Measurements from ENCODE around the gene KRT85. TPM values are rescaled to one million over a fixed set of nuclear protein-coding genes. Genes with fewer than 3 reads are reported as not detected.

KRT85 gene
- total RNA-seq, 1 donor from 2014 or later: not detected

DNA sequence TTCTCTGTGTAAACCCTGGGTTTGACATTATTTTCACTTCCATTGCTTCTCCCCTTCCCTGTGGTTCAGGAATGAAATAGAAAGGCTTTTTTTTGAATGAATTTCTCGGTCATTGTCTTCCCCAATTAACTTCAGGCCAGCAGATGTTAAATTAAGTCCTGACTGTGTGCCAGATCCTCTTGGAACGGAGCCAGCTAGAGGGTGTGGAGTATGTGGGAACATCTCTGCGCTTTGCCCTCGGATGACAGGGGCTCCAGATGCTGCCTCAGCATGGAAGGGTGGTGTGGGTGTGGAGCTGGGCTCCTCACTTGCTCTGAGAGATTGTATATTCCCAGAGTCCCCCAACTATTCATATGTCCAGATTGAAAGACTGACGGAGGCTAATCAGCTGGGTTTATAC, 13.1 kb downstream of the KRT85 start:
- no peak overlapping the region for H3K4me3 ChIP-seq
- H2AFZ ChIP-seq (replicated peaks): no peak overlapping the region
- H3K79me2 ChIP-seq (ENCODE audit: low read depth): no peaks in the 10 kb centered on the region
- H3K36me3 ChIP-seq: no peaks in the 10 kb centered on the region
- H3K27ac ChIP-seq: no peak overlapping the region
- Mint-ChIP-seq H3K27me3 (ENCODE audit: insufficient read depth, low read depth) (peaks cover 4% of the 10 kb centered on the region), H3K4me1 (peaks cover 16% of the 10 kb centered on the region), H3K9me3 (no peaks in the 10 kb centered on the region), H3K36me3 (no peaks in the 10 kb centered on the region), H3K27ac (no peak overlapping the region), H3K4me3 (no peak overlapping the region)
- TF ChIP-seq EZH2phosphoT487 (IDR thresholded peaks at IDR 0.05): no peak
- no peak for TF ChIP-seq EZH2 (IDR thresholded peaks at IDR 0.05)
- TF ChIP-seq, protein P1, sequence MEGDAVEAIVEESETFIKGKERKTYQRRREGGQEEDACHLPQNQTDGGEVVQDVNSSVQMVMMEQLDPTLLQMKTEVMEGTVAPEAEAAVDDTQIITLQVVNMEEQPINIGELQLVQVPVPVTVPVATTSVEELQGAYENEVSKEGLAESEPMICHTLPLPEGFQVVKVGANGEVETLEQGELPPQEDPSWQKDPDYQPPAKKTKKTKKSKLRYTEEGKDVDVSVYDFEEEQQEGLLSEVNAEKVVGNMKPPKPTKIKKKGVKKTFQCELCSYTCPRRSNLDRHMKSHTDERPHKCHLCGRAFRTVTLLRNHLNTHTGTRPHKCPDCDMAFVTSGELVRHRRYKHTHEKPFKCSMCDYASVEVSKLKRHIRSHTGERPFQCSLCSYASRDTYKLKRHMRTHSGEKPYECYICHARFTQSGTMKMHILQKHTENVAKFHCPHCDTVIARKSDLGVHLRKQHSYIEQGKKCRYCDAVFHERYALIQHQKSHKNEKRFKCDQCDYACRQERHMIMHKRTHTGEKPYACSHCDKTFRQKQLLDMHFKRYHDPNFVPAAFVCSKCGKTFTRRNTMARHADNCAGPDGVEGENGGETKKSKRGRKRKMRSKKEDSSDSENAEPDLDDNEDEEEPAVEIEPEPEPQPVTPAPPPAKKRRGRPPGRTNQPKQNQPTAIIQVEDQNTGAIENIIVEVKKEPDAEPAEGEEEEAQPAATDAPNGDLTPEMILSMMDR (IDR thresholded peaks at IDR 0.05): no peak
- H3K4me2 ChIP-seq: no peak overlapping the region
- DNase-seq (ENCODE audit: low spot score): no peak
- no peaks in the 10 kb centered on the region for H3K4me1 ChIP-seq
- H3K9me3 ChIP-seq (ENCODE audit: low read depth): no peaks in the 10 kb centered on the region
- H4K20me1 ChIP-seq (ENCODE audit: low read depth): no peaks in the 10 kb centered on the region
- no peaks in the 10 kb centered on the region for H3F3A ChIP-seq (ENCODE audit: low read depth)
- H3K27me3 ChIP-seq: no peaks in the 10 kb centered on the region
- H3K9ac ChIP-seq: no peak overlapping the region

DNA sequence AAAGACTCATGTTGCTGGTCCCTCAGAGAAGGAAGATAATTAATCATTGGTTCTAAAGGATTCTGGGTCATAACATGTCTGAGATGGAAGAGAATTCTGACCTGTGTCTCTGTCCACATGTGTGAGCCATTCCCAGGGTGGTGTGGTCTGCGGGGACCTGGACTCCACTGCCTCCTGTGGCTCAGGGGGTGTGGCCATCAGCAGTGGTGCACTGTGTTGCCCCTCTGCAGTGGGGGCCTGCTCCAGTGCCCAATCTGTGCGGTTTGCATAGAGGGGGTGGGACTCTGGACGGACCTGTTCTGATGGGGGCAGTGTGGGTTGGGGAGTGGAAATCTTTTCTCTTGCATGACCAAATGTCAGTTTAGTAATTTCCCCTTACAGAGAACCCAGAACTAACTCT, 13.5 kb downstream of the KRT85 start:
- Histone ChIP-seq H2AFZ (replicated peaks) (no peak overlapping the region), H3K4me1 (no peaks in the 10 kb centered on the region), H3F3A (ENCODE audit: low read depth) (no peaks in the 10 kb centered on the region), H3K4me3 (no peak overlapping the region), H3K79me2 (ENCODE audit: low read depth) (no peaks in the 10 kb centered on the region), H3K9ac (no peak overlapping the region), H3K27me3 (no peaks in the 10 kb centered on the region), H3K9me3 (ENCODE audit: low read depth) (no peaks in the 10 kb centered on the region), H3K4me2 (no peak overlapping the region), H3K27ac (no peak overlapping the region), H4K20me1 (ENCODE audit: low read depth) (no peaks in the 10 kb centered on the region), H3K36me3 (no peaks in the 10 kb centered on the region)
- TF ChIP-seq, protein P1 (IDR thresholded peaks at IDR 0.05): no peak
- TF ChIP-seq EZH2phosphoT487 (IDR thresholded peaks at IDR 0.05): no peak
- no peak for TF ChIP-seq EZH2 (IDR thresholded peaks at IDR 0.05)
- Mint-ChIP-seq H3K4me3 (no peak overlapping the region), H3K27me3 (ENCODE audit: insufficient read depth, low read depth) (peaks cover 4% of the 10 kb centered on the region), H3K4me1 (peaks cover 17% of the 10 kb centered on the region), H3K36me3 (no peaks in the 10 kb centered on the region), H3K27ac (no peak overlapping the region), H3K9me3 (no peaks in the 10 kb centered on the region)
- no peak for DNase-seq (ENCODE audit: low spot score)

DNA sequence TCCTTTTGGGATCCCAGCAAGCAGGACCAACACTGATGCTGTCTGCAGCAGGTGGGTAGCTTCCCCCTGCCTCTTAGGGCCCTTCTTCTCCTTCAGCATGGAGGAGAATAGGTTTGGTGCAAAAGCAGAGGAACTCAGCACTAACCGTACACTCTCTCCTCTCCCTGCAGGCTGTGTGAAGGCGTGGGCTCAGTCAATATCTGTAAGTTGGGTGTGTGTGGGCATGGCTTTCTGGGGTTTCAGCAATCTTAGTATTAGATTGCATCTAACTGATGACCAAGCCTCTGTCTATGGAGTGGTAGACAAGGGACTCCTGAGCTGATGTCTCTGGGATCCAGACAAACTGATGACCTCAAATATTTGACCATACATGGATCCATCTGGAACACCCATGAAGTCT, 14.3 kb downstream of the KRT85 start:
- no peaks in the 10 kb centered on the region for H3K36me3 Mint-ChIP-seq
- TF ChIP-seq EZH2phosphoT487 (IDR thresholded peaks at IDR 0.05): no peak
- no peak for TF ChIP-seq EZH2 (IDR thresholded peaks at IDR 0.05)
- TF ChIP-seq, protein P1 (IDR thresholded peaks at IDR 0.05): no peak
- no peak overlapping the region for H3K4me2 ChIP-seq
- no peaks in the 10 kb centered on the region for H3K4me1 ChIP-seq
- H3K4me3 Mint-ChIP-seq: no peak overlapping the region
- H4K20me1 ChIP-seq (ENCODE audit: low read depth): no peaks in the 10 kb centered on the region
- no peak overlapping the region for H3K9ac ChIP-seq
- no peaks in the 10 kb centered on the region for H3K9me3 ChIP-seq (ENCODE audit: low read depth)
- H3K27me3 ChIP-seq: no peaks in the 10 kb centered on the region
- no peaks in the 10 kb centered on the region for H3F3A ChIP-seq (ENCODE audit: low read depth)
- peaks cover 8% of the 10 kb centered on the region for H3K27me3 Mint-ChIP-seq (ENCODE audit: insufficient read depth, low read depth)
- no peaks in the 10 kb centered on the region for H3K9me3 Mint-ChIP-seq
- H3K4me3 ChIP-seq: no peak overlapping the region
- H3K27ac ChIP-seq: no peak overlapping the region
- H2AFZ ChIP-seq (replicated peaks): no peak overlapping the region
- H3K4me1 Mint-ChIP-seq: peaks cover 10% of the 10 kb centered on the region
- DNase-seq (ENCODE audit: low spot score): no peak
- H3K36me3 ChIP-seq: no peaks in the 10 kb centered on the region
- no peaks in the 10 kb centered on the region for H3K79me2 ChIP-seq (ENCODE audit: low read depth)
- H3K27ac Mint-ChIP-seq: no peak overlapping the region

All from neural progenitor cell (in vitro differentiated cells).